Fibroblast of skin of scalp (primary cell): ENCODE measurements around the gene LGALS12.

Source experiments
- DNase-seq: peaks from one replicate; pipeline ENCODE4 v3.0.0-alpha.2; 2013

Gene LGALS12

GRCh38 chr11:63563201-63564055, 57.5 kb downstream of the LGALS12 start, which contains the start of gene PLAAT2:
PLAAT2 (minus strand) TSS chr11:63563379; CDS start chr11:63563324, 55 bp downstream.
- DNase-seq = no peak

GRCh38 chr11:63564056-63564774, 58.3 kb downstream of the LGALS12 start:
- no peak for DNase-seq

GRCh38 chr11:63564784-63565350, 59.0 kb downstream of the LGALS12 start:
- DNase-seq = no peak
